HepG2 (cell line): ENCODE measurements around the gene ADI1. TPM values are rescaled to one million over a fixed set of nuclear protein-coding genes. Genes with fewer than 3 reads are reported as not detected.

Experiments used
- CENPX ChIP-seq: sonication (generic); formaldehyde crosslinking; IDR thresholded peaks from 2 replicates; pipeline ENCODE4 v1.9.0; 2021; ENCODE audit warnings: mild to moderate bottlenecking, missing genetic modification reagents, moderate library complexity
- FOXA1 ChIP-seq, 2 experiments: fragments of 450-650 bp in 1 of 2; sonication (generic) in 1 of 2; formaldehyde crosslinking in 1 of 2; IDR thresholded peaks; 2 replicates each; pipeline versions ENCODE4 v1.4.0 to v1.6.1; 2016 to 2020; ENCODE audit warnings: missing genetic modification reagents in 1 of 2
- GTF2F1 ChIP-seq: fragments of 150-350 bp; IDR thresholded peaks from 2 replicates; pipeline ENCODE4 v1.6.1; 2014; ENCODE audit warnings: low read length
- HOXA9 ChIP-seq: sonication (generic); formaldehyde crosslinking; IDR thresholded peaks from 2 replicates; pipeline ENCODE4 v1.8.1; 2022; ENCODE audit warnings: missing genetic modification reagents, mild to moderate bottlenecking, moderate library complexity, borderline replicate concordance
- JUND ChIP-seq: sonication (generic); formaldehyde crosslinking; IDR thresholded peaks from 2 replicates; pipeline ENCODE4 v1.8.0; 2022; ENCODE audit warnings: mild to moderate bottlenecking, missing genetic modification reagents
- MXI1 ChIP-seq: IDR thresholded peaks from 3 replicates; pipeline ENCODE4 v1.6.1; 2012; ENCODE audit warnings: low read depth, low read length, inconsistent platforms, borderline replicate concordance
- NCOR1 ChIP-seq: fragments of 200-600 bp; sonication (generic); IDR thresholded peaks from 2 replicates; pipeline ENCODE4 v1.7.0; 2017; ENCODE audit warnings: antibody characterized with exemption, low read length, borderline replicate concordance
- NR2F6 ChIP-seq, 2 experiments: IDR thresholded peaks; 2 replicates each; pipeline ENCODE4 v1.6.1; 2016; ENCODE audit warnings: antibody characterized with exemption in 1 of 2, mild to moderate bottlenecking in 1 of 2
- RBFOX2 ChIP-seq: fragments of 200-400 bp; formaldehyde crosslinking; IDR thresholded peaks from 2 replicates; pipeline ENCODE4 v1.6.1; 2017; ENCODE audit warnings: low read depth, mild to moderate bottlenecking, low read length
- SALL2 ChIP-seq: sonication (generic); formaldehyde crosslinking; IDR thresholded peaks from 2 replicates; pipeline ENCODE4 v1.8.1; 2023; ENCODE audit warnings: mild to moderate bottlenecking, missing genetic modification reagents, inconsistent platforms
- ZNF256 ChIP-seq: sonication (generic); formaldehyde crosslinking; conservative IDR thresholded peaks from 2 replicates; pipeline ENCODE4 v1.4.0; 2020; ENCODE audit warnings: missing genetic modification reagents
- polyA plus RNA-seq, 8 experiments: library from polyadenylated mRNA; depleted of rRNA in 3 of 8; stranded (reverse) in 7 of 8; unstranded in 1 of 8; fragments of >200 nt; fragmentation: Illumina TruSeq in 4 of 8; extraction: Trizol in 4 of 8; gene quantifications; 2 replicates each; pipeline versions ENCODE4 v1.2.1 to v1.2.3, GENCODE V29; 2011 to 2016; ENCODE audit warnings: low read depth in 4 of 8, missing spikeins in 1 of 8, mixed read lengths in 1 of 8; ENCODE audit not compliant: insufficient read depth in 1 of 8
- total RNA-seq, 5 experiments: library from RNA; depleted of rRNA; stranded (reverse); fragments of >200 nt; fragmentation: Illumina TruSeq; extraction: Trizol; gene quantifications; 2 replicates each; pipeline ENCODE4 v1.2.3, GENCODE V29; 2016; ENCODE audit warnings: low read depth in 1 of 5
- TF ChIP-seq, protein P1 (sequence below): sonication (generic); formaldehyde crosslinking; IDR thresholded peaks from 2 replicates; pipeline ENCODE4 v1.4.0; 2020; ENCODE audit warnings: missing genetic modification reagents
- TF ChIP-seq, protein P2 (sequence below): IDR thresholded peaks from 2 replicates; pipeline ENCODE4 v1.6.1; 2016; ENCODE audit warnings: low read depth, borderline replicate concordance
- TF ChIP-seq, protein P3 (sequence below): sonication (generic); formaldehyde crosslinking; IDR thresholded peaks from 2 replicates; pipeline ENCODE4 v1.5.0; 2020; ENCODE audit warnings: missing genetic modification reagents

Gene ADI1
- total and polyA plus RNA-seq, 2 of the 13 experiments (the other 11 are each of a cell fraction or from before 2014, with no cell fraction given): 28.7 to 123 TPM

DNA sequence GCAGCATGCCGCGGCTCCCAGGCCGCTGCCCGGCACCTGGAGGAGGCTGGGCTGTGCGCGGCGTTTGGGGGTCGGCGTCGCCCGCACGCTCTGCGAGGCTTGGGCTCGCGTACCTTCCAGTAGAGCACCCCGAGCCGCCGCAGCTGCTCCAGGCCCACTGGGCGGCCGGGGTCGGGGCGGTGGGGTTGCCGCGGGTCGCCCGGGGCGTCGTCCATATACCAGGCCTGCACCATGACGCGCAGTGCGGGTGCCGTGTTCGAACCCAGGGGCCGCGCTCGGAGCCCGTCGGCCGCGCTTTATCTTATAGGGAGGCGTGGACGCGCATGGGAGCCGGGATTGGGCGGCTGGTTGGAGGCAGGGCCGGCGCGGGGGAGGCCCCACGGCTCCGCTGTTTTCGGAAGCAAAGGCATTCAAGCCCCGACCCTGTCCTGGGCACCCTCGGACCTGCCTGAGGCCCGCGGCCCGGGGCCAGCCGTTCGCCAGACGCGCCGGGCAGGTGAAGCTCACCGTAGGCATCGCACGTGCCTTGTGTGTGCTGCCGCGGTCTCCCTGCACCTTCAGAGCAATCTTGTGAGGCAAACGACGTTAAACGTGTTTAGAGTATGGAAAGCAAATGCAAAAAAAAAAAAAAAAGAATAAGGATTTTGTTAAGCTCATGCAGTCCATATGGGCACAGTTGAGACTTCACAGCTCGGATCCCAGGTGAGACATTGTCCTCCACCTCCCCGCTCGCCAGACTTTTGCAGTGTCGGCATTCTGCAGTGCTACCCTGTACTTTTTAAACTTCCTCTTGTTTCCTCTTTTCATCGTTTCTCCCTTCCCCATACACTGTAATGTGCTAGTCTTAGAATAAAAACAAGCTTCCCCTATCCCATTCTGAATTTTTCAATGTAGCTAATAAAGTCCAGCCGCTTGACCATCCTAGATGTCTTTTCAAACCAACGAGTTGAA is at the start of gene ADI1 (continued):
- TF ChIP-seq, protein P1, sequence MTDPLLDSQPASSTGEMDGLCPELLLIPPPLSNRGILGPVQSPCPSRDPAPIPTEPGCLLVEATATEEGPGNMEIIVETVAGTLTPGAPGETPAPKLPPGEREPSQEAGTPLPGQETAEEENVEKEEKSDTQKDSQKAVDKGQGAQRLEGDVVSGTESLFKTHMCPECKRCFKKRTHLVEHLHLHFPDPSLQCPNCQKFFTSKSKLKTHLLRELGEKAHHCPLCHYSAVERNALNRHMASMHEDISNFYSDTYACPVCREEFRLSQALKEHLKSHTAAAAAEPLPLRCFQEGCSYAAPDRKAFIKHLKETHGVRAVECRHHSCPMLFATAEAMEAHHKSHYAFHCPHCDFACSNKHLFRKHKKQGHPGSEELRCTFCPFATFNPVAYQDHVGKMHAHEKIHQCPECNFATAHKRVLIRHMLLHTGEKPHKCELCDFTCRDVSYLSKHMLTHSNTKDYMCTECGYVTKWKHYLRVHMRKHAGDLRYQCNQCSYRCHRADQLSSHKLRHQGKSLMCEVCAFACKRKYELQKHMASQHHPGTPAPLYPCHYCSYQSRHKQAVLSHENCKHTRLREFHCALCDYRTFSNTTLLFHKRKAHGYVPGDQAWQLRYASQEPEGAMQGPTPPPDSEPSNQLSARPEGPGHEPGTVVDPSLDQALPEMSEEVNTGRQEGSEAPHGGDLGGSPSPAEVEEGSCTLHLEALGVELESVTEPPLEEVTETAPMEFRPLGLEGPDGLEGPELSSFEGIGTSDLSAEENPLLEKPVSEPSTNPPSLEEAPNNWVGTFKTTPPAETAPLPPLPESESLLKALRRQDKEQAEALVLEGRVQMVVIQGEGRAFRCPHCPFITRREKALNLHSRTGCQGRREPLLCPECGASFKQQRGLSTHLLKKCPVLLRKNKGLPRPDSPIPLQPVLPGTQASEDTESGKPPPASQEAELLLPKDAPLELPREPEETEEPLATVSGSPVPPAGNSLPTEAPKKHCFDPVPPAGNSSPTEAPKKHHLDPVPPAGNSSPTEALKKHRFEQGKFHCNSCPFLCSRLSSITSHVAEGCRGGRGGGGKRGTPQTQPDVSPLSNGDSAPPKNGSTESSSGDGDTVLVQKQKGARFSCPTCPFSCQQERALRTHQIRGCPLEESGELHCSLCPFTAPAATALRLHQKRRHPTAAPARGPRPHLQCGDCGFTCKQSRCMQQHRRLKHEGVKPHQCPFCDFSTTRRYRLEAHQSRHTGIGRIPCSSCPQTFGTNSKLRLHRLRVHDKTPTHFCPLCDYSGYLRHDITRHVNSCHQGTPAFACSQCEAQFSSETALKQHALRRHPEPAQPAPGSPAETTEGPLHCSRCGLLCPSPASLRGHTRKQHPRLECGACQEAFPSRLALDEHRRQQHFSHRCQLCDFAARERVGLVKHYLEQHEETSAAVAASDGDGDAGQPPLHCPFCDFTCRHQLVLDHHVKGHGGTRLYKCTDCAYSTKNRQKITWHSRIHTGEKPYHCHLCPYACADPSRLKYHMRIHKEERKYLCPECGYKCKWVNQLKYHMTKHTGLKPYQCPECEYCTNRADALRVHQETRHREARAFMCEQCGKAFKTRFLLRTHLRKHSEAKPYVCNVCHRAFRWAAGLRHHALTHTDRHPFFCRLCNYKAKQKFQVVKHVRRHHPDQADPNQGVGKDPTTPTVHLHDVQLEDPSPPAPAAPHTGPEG: peak; percentile 79
- TF ChIP-seq ZNF256 (CRISPR knock-in tag) (peak; percentile 85; the same call in 1 of the 2 replicates), CENPX (CRISPR knock-in tag) (no peak), HOXA9 (CRISPR knock-in tag) (no peak), NCOR1 (peak; percentile 38; the same call in 1 of the 2 replicates), MXI1 (peak; percentile 1; the same call in 1 of the 3 replicates), NR2F6 (IDR thresholded peaks at IDR 0.05) (0 out of 2 replicates have a peak, but pooled peaks have one; percentile 11), NR2F6 (CRISPR knock-in tag; IDR thresholded peaks at IDR 0.05) (no peak; the same call in 1 of the 2 replicates), FOXA1 (IDR thresholded peaks at IDR 0.05) (no peak), FOXA1 (CRISPR knock-in tag; IDR thresholded peaks at IDR 0.05) (no peak), JUND (CRISPR knock-in tag) (no peak), RBFOX2 (peak; percentile 99), SALL2 (CRISPR knock-in tag) (no peak; the same call in none of the 2 replicates), GTF2F1 (no peak)
- TF ChIP-seq, protein P2, sequence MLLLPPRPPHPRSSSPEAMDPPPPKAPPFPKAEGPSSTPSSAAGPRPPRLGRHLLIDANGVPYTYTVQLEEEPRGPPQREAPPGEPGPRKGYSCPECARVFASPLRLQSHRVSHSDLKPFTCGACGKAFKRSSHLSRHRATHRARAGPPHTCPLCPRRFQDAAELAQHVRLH: peak; percentile 86
- TF ChIP-seq, protein P3, sequence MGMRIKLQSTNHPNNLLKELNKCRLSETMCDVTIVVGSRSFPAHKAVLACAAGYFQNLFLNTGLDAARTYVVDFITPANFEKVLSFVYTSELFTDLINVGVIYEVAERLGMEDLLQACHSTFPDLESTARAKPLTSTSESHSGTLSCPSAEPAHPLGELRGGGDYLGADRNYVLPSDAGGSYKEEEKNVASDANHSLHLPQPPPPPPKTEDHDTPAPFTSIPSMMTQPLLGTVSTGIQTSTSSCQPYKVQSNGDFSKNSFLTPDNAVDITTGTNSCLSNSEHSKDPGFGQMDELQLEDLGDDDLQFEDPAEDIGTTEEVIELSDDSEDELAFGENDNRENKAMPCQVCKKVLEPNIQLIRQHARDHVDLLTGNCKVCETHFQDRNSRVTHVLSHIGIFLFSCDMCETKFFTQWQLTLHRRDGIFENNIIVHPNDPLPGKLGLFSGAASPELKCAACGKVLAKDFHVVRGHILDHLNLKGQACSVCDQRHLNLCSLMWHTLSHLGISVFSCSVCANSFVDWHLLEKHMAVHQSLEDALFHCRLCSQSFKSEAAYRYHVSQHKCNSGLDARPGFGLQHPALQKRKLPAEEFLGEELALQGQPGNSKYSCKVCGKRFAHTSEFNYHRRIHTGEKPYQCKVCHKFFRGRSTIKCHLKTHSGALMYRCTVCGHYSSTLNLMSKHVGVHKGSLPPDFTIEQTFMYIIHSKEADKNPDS (CRISPR knock-in tag): peak; percentile 81; the same call in 1 of the 2 replicates
